ENCODE measurements around the gene DOCK2.

GRCh38 chr5:169788168-169788567, 151.1 kb downstream of the DOCK2 start:
- TF ChIP-seq, protein P1, sequence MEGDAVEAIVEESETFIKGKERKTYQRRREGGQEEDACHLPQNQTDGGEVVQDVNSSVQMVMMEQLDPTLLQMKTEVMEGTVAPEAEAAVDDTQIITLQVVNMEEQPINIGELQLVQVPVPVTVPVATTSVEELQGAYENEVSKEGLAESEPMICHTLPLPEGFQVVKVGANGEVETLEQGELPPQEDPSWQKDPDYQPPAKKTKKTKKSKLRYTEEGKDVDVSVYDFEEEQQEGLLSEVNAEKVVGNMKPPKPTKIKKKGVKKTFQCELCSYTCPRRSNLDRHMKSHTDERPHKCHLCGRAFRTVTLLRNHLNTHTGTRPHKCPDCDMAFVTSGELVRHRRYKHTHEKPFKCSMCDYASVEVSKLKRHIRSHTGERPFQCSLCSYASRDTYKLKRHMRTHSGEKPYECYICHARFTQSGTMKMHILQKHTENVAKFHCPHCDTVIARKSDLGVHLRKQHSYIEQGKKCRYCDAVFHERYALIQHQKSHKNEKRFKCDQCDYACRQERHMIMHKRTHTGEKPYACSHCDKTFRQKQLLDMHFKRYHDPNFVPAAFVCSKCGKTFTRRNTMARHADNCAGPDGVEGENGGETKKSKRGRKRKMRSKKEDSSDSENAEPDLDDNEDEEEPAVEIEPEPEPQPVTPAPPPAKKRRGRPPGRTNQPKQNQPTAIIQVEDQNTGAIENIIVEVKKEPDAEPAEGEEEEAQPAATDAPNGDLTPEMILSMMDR (conservative IDR thresholded peaks at IDR 0.05; ENCODE audit: low read length), result no peak
- TF ChIP-seq EZH2phosphoT487 (IDR thresholded peaks at IDR 0.05; ENCODE audit: borderline replicate concordance), result no peak

Data from Loucy (cell line).